ENCODE measurements around the gene CDH13. TPM values are rescaled to one million over a fixed set of nuclear protein-coding genes. Genes with fewer than 3 reads are reported as not detected.

The CDH13 gene
- total RNA-seq, 1 experiment from 2014 or later: 49.3 TPM

GRCh38 chr16:82636485-82636884 is 9.7 kb downstream of the CDH13 start:
- no peak for TF ChIP-seq CTCF (IDR thresholded peaks at IDR 0.05; ENCODE audit: unreplicated experiment)
- Mint-ChIP-seq H3K36me3 (ENCODE audit: insufficient read depth, unreplicated experiment) (peaks cover 25% of the 10 kb centered on the region), H3K9me3 (ENCODE audit: unreplicated experiment) (no peaks in the 10 kb centered on the region), H3K27me3 (ENCODE audit: insufficient read depth, unreplicated experiment) (no peaks in the 10 kb centered on the region), H3K27ac (ENCODE audit: low read depth, unreplicated experiment) (no peak overlapping the region), H3K4me1 (ENCODE audit: insufficient read depth, unreplicated experiment) (peaks cover 53% of the 10 kb centered on the region), H3K4me3 (ENCODE audit: unreplicated experiment) (no peak overlapping the region)
- BruUV-seq (replicated peaks): no TSS peak
- DNase-seq (ENCODE audit: unreplicated experiment): no peak
- CTCF ChIA-PET: interaction anchor here (0.6 to 5.4 kb wide), 3 partner anchors 90 to 373 kb away, joined by 3 to 55 read pairs (median 3); no protein-coding TSS in a partner anchor
- intact Hi-C loops (cut with micrococcal nuclease): no loop called here
- POLR2A ChIA-PET: no interaction called here

- no peaks in the 10 kb centered on the region for H3K27me3 Mint-ChIP-seq (ENCODE audit: insufficient read depth, unreplicated experiment)
- H3K27ac Mint-ChIP-seq (ENCODE audit: low read depth, unreplicated experiment): no peak overlapping the region
- ChIA-PET POLR2A (interaction anchor here (1.4 kb wide), 1 partner anchor 10 kb away, joined by 3 read pairs; the partner anchor contains the start of gene CDH13), CTCF (interaction anchor here (0.5 to 5.4 kb wide), 5 partner anchors 35 to 373 kb away, joined by 3 to 55 read pairs (median 3); no protein-coding TSS in a partner anchor)
- no TSS peak for BruUV-seq (replicated peaks)
- H3K4me3 Mint-ChIP-seq (ENCODE audit: unreplicated experiment): no peak overlapping the region
- no peak for DNase-seq (ENCODE audit: unreplicated experiment)
- no peaks in the 10 kb centered on the region for H3K9me3 Mint-ChIP-seq (ENCODE audit: unreplicated experiment)
- H3K36me3 Mint-ChIP-seq (ENCODE audit: insufficient read depth, unreplicated experiment): peaks cover 25% of the 10 kb centered on the region
- no peak for TF ChIP-seq CTCF (IDR thresholded peaks at IDR 0.05; ENCODE audit: unreplicated experiment)
- intact Hi-C loops (cut with micrococcal nuclease): no loop called here
- H3K4me1 Mint-ChIP-seq (ENCODE audit: insufficient read depth, unreplicated experiment): peaks cover 53% of the 10 kb centered on the region
Measured at GRCh38 chr16:82636958-82637357, 10.2 kb downstream of the CDH13 start.

GRCh38 chr16:82638095-82638798 is 11.5 kb downstream of the CDH13 start:
- H3K36me3 Mint-ChIP-seq (ENCODE audit: insufficient read depth, unreplicated experiment): peaks cover 25% of the 10 kb centered on the region
- peaks cover 46% of the 10 kb centered on the region for H3K4me1 Mint-ChIP-seq (ENCODE audit: insufficient read depth, unreplicated experiment)
- ChIA-PET POLR2A (interaction anchor here (1.4 to 1.5 kb wide), 2 partner anchors 7 to 11 kb away, joined by 3 to 5 read pairs; partner anchors contain the start of gene CDH13), CTCF (interaction anchor here (0.6 to 5.4 kb wide), 9 partner anchors 19 to 403 kb away, joined by 3 to 55 read pairs (median 6); no protein-coding TSS in a partner anchor)
- peak overlapping the region; percentile 71 for H3K27ac Mint-ChIP-seq (ENCODE audit: low read depth, unreplicated experiment)
- H3K4me3 Mint-ChIP-seq (ENCODE audit: unreplicated experiment): no peak overlapping the region
- H3K9me3 Mint-ChIP-seq (ENCODE audit: unreplicated experiment): no peaks in the 10 kb centered on the region
- DNase-seq (ENCODE audit: unreplicated experiment): peak; percentile 72
- no peaks in the 10 kb centered on the region for H3K27me3 Mint-ChIP-seq (ENCODE audit: insufficient read depth, unreplicated experiment)
- BruUV-seq (replicated peaks): no TSS peak
- intact Hi-C loops (cut with micrococcal nuclease): no loop called here
- TF ChIP-seq CTCF (IDR thresholded peaks at IDR 0.05; ENCODE audit: unreplicated experiment): no peak

- POLR2A ChIA-PET: interaction anchor here (0.9 to 1.5 kb wide), 3 partner anchors 8 to 13 kb away, joined by 3 to 5 read pairs (median 5); no protein-coding TSS in a partner anchor
- no peak overlapping the region for H3K4me3 Mint-ChIP-seq (ENCODE audit: unreplicated experiment)
- peaks cover 25% of the 10 kb centered on the region for H3K36me3 Mint-ChIP-seq (ENCODE audit: insufficient read depth, unreplicated experiment)
- BruUV-seq (replicated peaks): no TSS peak
- peak; percentile 21 for DNase-seq (ENCODE audit: unreplicated experiment)
- CTCF ChIA-PET: interaction anchor here (0.6 to 5.4 kb wide), 38 partner anchors 8 to 799 kb away, joined by 3 to 87 read pairs (median 5); no protein-coding TSS in a partner anchor
- peaks cover 40% of the 10 kb centered on the region for H3K4me1 Mint-ChIP-seq (ENCODE audit: insufficient read depth, unreplicated experiment)
- intact Hi-C loops (cut with micrococcal nuclease): loop anchor here (1.0 kb wide), 2 partner anchors 9 to 35 kb away; no protein-coding TSS in a partner anchor
- H3K9me3 Mint-ChIP-seq (ENCODE audit: unreplicated experiment): no peaks in the 10 kb centered on the region
- H3K27me3 Mint-ChIP-seq (ENCODE audit: insufficient read depth, unreplicated experiment): no peaks in the 10 kb centered on the region
- no peak for TF ChIP-seq CTCF (IDR thresholded peaks at IDR 0.05; ENCODE audit: unreplicated experiment)
- no peak overlapping the region for H3K27ac Mint-ChIP-seq (ENCODE audit: low read depth, unreplicated experiment)
Measured at GRCh38 chr16:82639263-82639662, 12.5 kb downstream of the CDH13 start.

Data from MCF 10A (cell line).